A549 (cell line): ENCODE data around the gene ADAMTS12.

Source experiments
- CEBPB ChIP-seq, 2 experiments: fragments of >200 bp in 1 of 2; sonication (Bioruptor Twin) in 1 of 2; formaldehyde crosslinking in 1 of 2; IDR thresholded peaks; 2 replicates each; pipeline ENCODE4 v1.6.1; 2012 to 2016
- CHD2 ChIP-seq: fragments of 150-350 bp; IDR thresholded peaks from 2 replicates; pipeline ENCODE4 v1.6.1; 2014; ENCODE audit warnings: low read length; ENCODE audit not compliant: partially characterized antibody
- KDM1A ChIP-seq: fragments of 200-600 bp; sonication (generic); IDR thresholded peaks from 2 replicates; pipeline ENCODE4 v1.6.1; 2016; ENCODE audit warnings: low read depth, mild to moderate bottlenecking
- POLR2A ChIP-seq: IDR thresholded peaks from 2 replicates; pipeline ENCODE4 v1.6.1; 2012; ENCODE audit warnings: mild to moderate bottlenecking, low read length
- RFX5 ChIP-seq: fragments of 450-650 bp; IDR thresholded peaks from 2 replicates; pipeline ENCODE4 v1.7.1; 2014; ENCODE audit warnings: antibody characterized with exemption, mild to moderate bottlenecking, moderate library complexity
- SMC3 ChIP-seq: fragments of >200 bp; sonication (Bioruptor Twin); formaldehyde crosslinking; IDR thresholded peaks from 3 replicates; pipeline ENCODE4 v1.6.1; 2018; ENCODE audit warnings: inconsistent platforms
- TF ChIP-seq, protein P1 (sequence below): IDR thresholded peaks from 2 replicates; pipeline ENCODE4 v1.6.1; 2012
- TF ChIP-seq, protein P2 (sequence below): fragments of >200 bp; sonication (Bioruptor Twin); formaldehyde crosslinking; IDR thresholded peaks from 3 replicates; pipeline ENCODE4 v1.5.1; 2016
- TF ChIP-seq, protein P3 (sequence below): fragments of 450-650 bp; IDR thresholded peaks from 2 replicates; pipeline ENCODE4 v1.6.1; 2014; ENCODE audit warnings: antibody characterized with exemption
- TF ChIP-seq, protein P4 (sequence below): IDR thresholded peaks from 2 replicates; pipeline ENCODE4 v1.6.1; 2012

DNA sequence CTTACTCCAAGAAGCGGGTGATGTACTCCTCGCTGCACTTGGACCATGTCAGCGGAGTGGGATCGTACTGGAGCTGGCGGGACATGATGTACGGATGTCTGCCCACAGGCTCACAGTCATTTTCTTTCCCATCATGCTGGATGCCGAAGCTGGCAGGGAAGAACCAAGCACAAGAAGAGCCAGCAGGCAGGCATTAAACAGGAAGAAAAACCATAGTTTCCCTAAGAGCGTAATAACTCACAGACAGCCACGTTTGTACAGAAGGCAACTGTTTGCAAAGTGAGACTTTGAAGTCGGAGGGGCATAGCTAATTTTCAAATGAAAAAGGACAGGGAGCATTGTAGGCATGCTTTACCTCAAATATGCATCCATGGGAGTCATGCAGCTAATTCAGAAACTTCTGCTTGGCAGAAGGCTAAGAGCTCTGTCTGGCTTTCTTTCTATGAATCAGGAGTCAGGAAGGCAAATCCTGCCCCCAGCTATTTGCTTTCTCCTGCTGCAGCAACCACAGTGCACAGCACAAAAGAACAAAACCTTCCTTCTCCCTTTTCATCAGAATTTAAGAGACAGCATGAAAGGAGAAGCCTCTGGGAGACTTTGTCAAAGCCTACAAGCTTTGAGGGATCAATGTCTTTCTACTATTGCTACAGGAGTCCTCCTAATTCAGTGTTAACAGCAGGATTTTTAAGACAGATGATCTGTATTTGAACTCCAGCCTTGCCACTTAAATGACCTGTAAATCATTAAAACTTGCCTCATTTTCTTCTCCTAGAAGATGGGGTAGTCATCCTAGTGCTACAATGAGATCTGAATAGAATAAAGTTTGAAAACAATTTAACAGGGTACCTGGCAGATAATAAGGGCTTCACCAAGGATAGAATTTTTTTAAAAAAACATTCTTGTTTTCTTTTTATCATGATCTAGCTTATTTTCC lies 242.0 kb downstream of the ADAMTS12 start:
- TF ChIP-seq, protein P1, sequence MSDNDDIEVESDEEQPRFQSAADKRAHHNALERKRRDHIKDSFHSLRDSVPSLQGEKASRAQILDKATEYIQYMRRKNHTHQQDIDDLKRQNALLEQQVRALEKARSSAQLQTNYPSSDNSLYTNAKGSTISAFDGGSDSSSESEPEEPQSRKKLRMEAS = no peak
- TF ChIP-seq KDM1A = no peak
- TF ChIP-seq, protein P2, sequence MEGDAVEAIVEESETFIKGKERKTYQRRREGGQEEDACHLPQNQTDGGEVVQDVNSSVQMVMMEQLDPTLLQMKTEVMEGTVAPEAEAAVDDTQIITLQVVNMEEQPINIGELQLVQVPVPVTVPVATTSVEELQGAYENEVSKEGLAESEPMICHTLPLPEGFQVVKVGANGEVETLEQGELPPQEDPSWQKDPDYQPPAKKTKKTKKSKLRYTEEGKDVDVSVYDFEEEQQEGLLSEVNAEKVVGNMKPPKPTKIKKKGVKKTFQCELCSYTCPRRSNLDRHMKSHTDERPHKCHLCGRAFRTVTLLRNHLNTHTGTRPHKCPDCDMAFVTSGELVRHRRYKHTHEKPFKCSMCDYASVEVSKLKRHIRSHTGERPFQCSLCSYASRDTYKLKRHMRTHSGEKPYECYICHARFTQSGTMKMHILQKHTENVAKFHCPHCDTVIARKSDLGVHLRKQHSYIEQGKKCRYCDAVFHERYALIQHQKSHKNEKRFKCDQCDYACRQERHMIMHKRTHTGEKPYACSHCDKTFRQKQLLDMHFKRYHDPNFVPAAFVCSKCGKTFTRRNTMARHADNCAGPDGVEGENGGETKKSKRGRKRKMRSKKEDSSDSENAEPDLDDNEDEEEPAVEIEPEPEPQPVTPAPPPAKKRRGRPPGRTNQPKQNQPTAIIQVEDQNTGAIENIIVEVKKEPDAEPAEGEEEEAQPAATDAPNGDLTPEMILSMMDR = no peak
- TF ChIP-seq RFX5 = no peak
- no peak for TF ChIP-seq CHD2
- TF ChIP-seq, protein P3, sequence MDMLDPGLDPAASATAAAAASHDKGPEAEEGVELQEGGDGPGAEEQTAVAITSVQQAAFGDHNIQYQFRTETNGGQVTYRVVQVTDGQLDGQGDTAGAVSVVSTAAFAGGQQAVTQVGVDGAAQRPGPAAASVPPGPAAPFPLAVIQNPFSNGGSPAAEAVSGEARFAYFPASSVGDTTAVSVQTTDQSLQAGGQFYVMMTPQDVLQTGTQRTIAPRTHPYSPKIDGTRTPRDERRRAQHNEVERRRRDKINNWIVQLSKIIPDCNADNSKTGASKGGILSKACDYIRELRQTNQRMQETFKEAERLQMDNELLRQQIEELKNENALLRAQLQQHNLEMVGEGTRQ = no peak
- TF ChIP-seq POLR2A = no peak
- no peak for TF ChIP-seq CEBPB (IDR thresholded peaks at IDR 0.05)
- TF ChIP-seq, protein P4, sequence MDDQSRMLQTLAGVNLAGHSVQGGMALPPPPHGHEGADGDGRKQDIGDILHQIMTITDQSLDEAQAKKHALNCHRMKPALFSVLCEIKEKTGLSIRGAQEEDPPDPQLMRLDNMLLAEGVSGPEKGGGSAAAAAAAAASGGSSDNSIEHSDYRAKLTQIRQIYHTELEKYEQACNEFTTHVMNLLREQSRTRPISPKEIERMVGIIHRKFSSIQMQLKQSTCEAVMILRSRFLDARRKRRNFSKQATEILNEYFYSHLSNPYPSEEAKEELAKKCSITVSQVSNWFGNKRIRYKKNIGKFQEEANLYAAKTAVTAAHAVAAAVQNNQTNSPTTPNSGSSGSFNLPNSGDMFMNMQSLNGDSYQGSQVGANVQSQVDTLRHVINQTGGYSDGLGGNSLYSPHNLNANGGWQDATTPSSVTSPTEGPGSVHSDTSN = no peak
- TF ChIP-seq SMC3 = no peak
